T-helper 1 cell treated with Interleukin-12 subunit alpha and Interleukin-12 subunit beta and Interleukin-4 antibody, amounts not matched to agents 30 ng/mL and 1 ng/mL, for 36 hours (primary cell): ENCODE results near the gene SS18L1. TPM values are rescaled to one million over a fixed set of nuclear protein-coding genes. Genes with fewer than 3 reads are reported as not detected.

Source experiments
- intact Hi-C: fragments of 100-400 bp; cut with micrococcal nuclease; formaldehyde crosslinking; loops from one replicate; pipeline ENCODE4 v1.15.1; 2024
- total RNA-seq: library from RNA; stranded (reverse); gene quantifications from 2 replicates; pipeline ENCODE4 v1.2.3, GENCODE V29; 2022

The SS18L1 gene
- total RNA-seq, 1 donor from 2014 or later, result 19.7 TPM

- intact Hi-C loops, result no loop called here
Observed at GRCh38 chr20:62149532-62150309, 6.2 kb downstream of the SS18L1 start.

- intact Hi-C loops, result no loop called here
Observed at GRCh38 chr20:62150310-62150575, 6.7 kb downstream of the SS18L1 start.

DNA sequence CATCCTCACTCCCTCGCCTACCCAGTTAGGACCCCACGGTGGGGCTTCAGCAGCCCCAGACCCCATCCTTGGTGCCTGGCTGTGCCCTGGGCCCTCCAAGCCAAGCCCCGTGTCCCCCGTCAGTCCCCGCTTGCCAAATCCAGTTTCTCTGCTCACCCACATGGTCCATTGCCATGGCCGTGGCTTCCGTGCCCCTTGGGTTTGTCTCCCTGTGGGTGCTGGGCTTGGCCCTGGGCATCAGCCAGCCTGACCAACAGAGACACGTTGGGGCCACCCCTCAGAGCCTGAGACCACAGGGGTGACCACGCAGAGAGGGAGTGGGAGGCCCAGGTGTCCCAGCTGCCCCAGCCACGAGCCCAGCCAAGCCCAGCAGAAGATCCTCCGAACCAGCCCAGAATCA is 7.7 kb downstream of the SS18L1 start:
- intact Hi-C loops, result no loop called here

DNA sequence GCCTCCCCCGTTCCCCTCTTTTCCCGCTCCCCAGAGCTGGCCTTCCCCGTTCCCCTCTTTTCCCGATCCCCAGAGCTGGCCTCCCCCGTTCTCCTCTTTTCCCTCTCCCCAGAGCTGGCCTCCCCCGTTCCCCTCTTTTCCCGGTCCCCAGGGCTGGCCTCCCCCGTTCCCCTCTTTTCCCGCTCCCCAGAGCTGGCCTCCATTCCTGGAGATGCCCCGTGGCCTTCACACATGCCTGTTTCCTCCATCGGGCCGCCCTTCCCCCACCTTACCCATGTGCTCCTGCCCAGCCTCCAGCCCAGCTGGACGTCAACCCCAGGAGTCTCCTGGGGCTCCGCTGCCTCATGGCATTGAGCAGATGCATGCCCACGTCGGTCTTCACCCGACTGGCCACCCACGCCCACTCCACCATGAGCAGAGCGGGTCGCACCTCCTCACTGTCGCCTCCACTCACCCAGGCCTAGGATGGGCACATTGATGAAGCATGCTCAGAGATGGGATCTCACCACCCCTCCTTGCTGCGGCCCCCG is 8.3 kb downstream of the SS18L1 start:
- intact Hi-C loops, result no loop called here

DNA sequence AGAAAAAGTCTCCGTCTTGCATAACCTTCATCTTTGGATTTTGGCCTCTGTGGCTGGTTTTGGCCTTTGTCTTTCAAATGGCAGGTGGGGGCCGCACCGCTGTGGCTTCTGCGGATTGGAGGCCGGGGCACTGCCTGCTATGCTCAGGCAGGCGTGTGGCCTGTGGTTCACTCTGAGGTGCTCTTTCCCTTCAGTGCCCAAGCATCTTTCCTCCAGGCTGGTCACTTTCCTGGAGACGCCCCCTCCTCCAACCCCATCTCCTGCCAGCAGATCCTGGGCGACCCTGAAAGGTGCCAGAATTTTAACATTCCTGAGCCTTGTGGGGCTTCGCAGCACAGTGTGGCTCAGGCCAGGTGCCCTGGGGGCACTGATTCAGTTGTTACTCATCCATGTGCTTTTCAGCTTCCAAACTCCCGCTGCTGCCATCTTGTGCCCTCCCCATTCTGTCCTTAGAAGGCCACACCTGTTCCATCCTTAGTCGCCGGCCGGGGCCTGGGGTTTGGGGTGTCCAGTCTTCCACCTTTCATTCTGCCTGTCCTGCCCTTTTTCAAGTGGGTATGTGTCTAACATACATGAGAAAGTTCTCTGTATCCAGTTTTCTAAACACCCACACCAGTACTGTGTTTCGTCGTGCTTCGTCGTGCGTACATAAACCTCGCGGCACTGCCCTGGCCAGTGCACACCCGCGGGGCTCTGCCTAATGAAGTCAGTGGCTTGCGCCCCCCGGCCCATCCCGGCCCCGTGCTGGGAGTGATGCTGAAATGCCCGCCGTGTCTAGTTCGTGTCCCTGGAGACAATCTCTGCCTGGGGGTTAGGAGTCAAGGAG is 12.1 kb downstream of the SS18L1 start:
- intact Hi-C loops, result loop anchor here (2.0 kb wide), 1 partner anchor 125 kb away; no protein-coding TSS in a partner anchor

GRCh38 chr20:62156254-62156556 is 12.6 kb downstream of the SS18L1 start:
- intact Hi-C loops, result loop anchor here (2.0 kb wide), 1 partner anchor 125 kb away; no protein-coding TSS in a partner anchor

DNA sequence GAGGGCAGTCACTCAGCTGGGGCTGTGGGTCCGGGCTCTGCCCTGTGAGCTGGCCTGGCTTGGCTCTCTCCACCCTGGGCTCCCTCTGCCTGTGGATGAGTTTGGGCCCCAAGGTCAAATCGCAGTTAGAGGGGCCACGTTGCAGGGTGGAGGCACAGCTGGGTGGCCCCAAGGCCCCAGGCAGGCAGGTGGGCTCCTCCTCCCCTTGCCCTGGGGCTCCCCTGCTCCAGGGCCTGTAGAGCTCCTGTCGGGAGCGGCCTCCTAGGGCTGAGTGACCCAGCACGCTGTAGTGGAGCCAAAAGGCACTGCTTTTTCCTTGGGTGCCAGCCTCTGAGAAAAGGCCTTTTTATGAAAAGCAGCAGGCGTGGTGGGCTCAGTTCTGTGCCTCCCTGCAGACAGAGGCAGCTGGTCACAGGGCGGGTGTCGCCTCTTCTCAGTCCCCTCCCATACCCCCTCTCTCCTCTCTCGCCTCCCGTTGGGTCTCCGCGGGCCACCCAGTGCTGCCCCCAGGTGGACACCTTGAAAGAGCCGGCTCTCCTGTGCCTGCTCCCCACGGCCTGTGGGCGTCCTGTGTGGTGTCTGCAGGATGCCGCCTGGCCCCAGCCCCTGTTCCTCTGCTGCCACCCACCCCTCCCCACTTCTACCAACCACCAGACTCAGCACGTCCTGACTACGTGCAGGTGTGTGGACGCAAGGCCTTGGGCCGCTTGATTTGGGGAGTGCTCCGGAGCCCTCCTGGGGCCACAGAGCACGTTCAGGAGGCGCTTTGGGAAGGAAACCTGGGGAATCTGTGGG is 13.2 kb downstream of the SS18L1 start:
- intact Hi-C loops, result loop anchor here (1.0 to 2.0 kb wide), 3 partner anchors 126 to 146 kb away; no protein-coding TSS in a partner anchor

GRCh38 chr20:62157387-62158087 is 14.0 kb downstream of the SS18L1 start:
- intact Hi-C loops, result loop anchor here (1.0 to 2.0 kb wide), 3 partner anchors 127 to 147 kb away; no protein-coding TSS in a partner anchor

DNA sequence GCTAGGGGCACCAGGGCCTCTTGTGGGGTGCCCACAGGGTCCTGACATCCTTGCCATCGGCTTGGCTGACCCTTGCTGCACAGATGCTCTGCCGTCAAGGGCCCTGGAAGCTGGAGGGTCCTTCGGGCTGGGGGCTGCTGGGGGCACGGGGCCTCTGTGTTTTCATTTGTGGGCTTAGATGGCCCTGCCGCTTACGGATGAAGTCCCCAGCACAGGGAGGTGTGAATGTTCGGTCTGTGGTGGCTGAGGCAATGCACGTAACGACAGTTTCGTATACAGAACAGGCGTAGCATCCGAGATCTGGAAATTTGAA is 14.5 kb downstream of the SS18L1 start:
- intact Hi-C loops, result no loop called here

DNA sequence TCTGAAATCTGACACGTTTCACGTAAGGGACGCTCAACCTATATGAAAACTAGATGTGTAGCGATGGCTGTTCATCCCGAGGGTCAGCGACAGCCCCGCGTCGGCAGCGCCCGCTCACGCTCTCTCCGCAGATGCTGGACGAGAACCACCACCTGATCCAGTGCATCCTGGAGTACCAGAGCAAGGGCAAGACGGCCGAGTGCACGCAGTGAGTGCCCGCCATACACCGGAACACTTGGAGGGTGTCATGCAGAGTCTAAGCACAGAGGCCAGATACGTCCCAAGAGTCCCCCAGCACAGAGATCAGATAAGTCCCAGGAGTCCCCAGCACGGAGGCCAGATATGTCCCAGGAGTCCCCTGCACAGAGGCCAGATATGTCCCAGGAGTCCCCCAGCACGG is 15.0 kb downstream of the SS18L1 start:
- intact Hi-C loops, result no loop called here

- intact Hi-C loops, result no loop called here
Observed at GRCh38 chr20:62159052-62159451, 15.5 kb downstream of the SS18L1 start.

DNA sequence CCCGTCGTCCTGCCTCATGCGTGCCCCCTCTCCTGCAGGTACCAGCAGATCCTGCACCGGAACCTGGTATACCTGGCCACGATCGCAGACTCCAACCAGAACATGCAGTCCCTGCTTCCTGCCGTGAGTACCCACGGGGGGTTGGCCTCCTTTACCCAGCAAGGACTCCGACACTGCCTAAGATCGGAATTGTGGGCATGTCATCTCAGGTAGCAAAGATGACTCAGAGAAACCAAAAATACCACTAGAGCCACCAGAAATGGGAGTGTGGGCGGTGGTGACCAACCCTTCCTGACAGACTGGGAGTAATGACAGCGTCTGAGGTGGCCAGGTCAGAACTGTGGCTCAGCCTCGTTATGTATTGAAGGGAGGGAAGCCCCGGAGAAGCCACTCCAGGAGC is 16.3 kb downstream of the SS18L1 start:
- intact Hi-C loops, result no loop called here

DNA sequence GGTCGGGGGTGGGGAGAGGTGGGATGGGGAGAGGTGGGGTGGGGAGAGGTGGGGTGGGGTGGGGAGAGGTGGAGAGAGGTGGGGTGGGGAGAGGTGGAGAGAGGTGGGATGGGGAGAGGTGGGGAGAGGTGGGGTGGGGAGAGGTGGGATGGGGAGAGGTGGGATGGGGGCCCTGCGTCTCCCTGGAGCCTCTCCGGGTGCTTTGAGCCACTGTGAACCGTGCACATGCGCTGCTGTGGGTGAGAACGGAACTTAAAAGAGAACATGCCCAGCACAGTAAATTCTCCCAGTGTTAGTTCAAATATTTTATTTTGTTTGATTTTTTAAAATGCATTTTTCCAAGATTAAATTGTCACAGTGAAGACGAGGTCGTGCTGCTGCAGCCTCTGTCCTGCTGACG is 16.7 kb downstream of the SS18L1 start:
- intact Hi-C loops, result no loop called here

- intact Hi-C loops, result no loop called here
Observed at GRCh38 chr20:62160876-62161275, 17.3 kb downstream of the SS18L1 start.

GRCh38 chr20:62161347-62161746 is 17.8 kb downstream of the SS18L1 start:
- intact Hi-C loops, result no loop called here

GRCh38 chr20:62162765-62163484 is 19.4 kb downstream of the SS18L1 start:
- intact Hi-C loops, result no loop called here

DNA sequence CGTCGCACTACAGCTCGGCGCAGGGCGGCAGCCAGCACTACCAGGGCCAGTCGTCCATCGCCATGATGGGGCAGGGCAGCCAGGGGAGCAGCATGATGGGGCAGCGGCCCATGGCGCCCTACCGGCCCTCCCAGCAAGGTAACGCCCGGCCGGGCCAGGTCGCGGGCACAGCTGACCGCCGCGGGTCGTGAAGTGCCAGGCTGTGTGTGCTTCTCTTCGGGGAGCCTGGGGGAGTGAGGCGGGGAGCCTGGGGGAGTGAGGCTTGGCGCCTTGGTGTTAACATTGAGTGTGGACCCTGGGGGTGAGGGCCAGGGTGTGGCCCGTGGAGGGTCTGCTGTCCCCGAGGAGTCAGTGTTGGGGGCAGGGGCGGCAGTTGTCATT is 19.9 kb downstream of the SS18L1 start:
- intact Hi-C loops, result no loop called here

- intact Hi-C loops, result no loop called here
Observed at GRCh38 chr20:62163986-62164762, 20.6 kb downstream of the SS18L1 start.

DNA sequence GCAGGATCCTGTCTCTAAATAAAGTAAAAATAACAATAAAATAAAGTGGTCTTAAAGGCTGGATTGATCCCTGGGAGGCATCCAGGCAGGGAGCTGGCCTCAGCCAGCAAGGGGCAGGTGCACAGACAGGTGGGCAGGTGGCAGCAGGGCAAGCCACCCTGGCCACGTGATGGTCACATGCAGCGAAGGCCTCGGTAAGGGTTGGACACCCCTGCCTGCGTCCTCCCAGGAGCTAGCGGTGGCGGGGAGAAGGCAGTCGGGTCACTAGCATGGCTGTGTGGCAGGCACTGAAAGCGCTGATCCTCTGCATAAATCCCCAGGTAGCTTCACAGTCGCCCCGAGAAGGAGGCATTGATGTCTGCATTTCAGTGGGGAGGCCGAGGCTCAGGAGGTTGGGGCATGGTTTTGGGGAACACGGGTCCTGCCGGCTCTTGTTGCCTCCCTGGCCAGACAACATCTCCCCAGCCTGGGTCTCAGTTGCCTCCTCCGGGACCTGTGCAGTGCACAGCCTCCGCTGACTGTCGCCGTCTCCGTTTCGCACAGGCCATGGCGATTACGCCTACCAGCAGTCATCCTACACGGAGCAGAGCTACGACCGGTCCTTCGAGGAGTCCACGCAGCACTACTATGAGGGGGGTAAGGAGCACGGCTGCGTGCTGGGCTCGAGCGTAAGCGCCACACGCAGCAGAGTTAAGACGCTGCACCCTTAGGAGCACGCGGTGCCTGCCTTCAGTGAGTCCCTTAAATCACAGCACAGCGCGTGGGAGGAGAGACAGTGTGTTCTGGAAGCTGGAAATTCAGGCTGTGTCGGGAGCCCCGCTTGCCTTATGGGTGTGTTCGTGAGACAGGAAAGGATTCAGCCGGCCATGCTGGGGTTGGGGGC is 21.6 kb downstream of the SS18L1 start:
- intact Hi-C loops, result no loop called here
